HepG2 (cell line): ENCODE data around the gene COL9A1.

Experiments used
- BRD4 ChIP-seq: sonication (generic); formaldehyde crosslinking; IDR thresholded peaks from 2 replicates; pipeline ENCODE4 v1.4.0; 2020; ENCODE audit warnings: missing genetic modification reagents
- CTCF ChIP-seq: sonication (generic); formaldehyde crosslinking; IDR thresholded peaks from 2 replicates; pipeline ENCODE4 v1.5.0; 2020; ENCODE audit warnings: mild to moderate bottlenecking, missing genetic modification reagents, moderate library complexity
- EP300 ChIP-seq, 3 experiments: sonication (generic) in 1 of 3; formaldehyde crosslinking in 1 of 3; IDR thresholded peaks; 2 replicates each; pipeline versions ENCODE4 v1.5.1 to v1.6.1; 2011 to 2020; ENCODE audit warnings: low read depth in 2 of 3, low read length in 2 of 3, borderline replicate concordance in 1 of 3, improper control_type of control experiment in 1 of 3, mild to moderate bottlenecking in 1 of 3, missing genetic modification reagents in 1 of 3, moderate library complexity in 1 of 3
- POLR2A ChIP-seq, 2 experiments: IDR thresholded peaks; 2 replicates each; pipeline ENCODE4 v1.6.1; 2011; ENCODE audit warnings: low read depth in 2 of 2, low read length in 2 of 2, mild to moderate bottlenecking in 1 of 2, moderate library complexity in 1 of 2; ENCODE audit not compliant: insufficient read depth in 1 of 2
- TAF1 ChIP-seq: sonication (generic); formaldehyde crosslinking; IDR thresholded peaks from 2 replicates; pipeline ENCODE4 v1.4.0; 2020; ENCODE audit warnings: missing genetic modification reagents
- ZFP62 ChIP-seq: sonication (generic); formaldehyde crosslinking; IDR thresholded peaks from 2 replicates; pipeline ENCODE4 v1.4.0; 2020; ENCODE audit warnings: missing genetic modification reagents
- ZZZ3 ChIP-seq: sonication (generic); formaldehyde crosslinking; IDR thresholded peaks from 2 replicates; pipeline ENCODE4 v1.4.0; 2020; ENCODE audit warnings: missing genetic modification reagents, mild to moderate bottlenecking, borderline replicate concordance
- TF ChIP-seq, protein P1 (sequence below), 2 experiments: sonication (generic) in 1 of 2; formaldehyde crosslinking in 1 of 2; IDR thresholded peaks; 2 replicates each; pipeline versions ENCODE4 v1.5.1 to v1.6.1; 2011 to 2020; ENCODE audit warnings: borderline replicate concordance in 1 of 2, low read depth in 1 of 2, low read length in 1 of 2, mild to moderate bottlenecking in 1 of 2, missing genetic modification reagents in 1 of 2, moderate library complexity in 1 of 2

DNA sequence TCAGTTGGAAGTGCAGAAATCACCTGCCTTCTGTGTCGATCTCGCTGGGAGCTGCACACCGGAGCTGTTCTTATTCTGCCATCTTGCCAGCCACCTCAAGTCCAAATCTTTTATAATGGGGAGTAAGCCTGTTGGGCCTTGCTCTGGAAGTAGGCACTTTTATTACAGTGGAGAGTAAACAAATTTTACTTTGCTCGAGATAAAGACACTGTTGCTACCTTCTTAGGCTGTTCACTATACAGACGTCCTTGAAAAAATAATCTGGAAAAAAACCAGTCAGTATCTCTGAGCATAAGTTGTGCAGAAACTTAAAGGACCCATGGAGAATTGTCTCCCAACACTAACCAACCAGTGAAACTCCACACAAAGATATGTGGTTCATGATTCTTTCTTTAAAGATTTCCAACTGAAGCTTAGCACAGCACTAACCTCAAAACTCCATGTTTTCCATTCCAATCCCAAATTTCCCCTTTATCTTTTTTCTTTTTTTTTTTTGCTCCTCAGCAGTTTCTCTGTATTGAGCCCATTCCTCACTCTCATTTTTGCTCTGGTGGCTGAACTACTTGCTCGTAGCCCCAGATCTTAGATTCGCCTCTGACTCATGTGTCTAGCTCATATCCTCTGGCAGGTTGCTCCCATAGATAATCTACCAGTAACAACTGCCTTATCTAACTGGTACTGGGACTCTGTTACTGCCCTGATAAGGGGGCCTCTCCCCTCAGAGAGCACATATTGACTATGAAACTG, 34.3 kb upstream of the COL9A1 start:
- TF ChIP-seq POLR2A (IDR thresholded peaks at IDR 0.05; ENCODE audit: insufficient read depth in 1 of 2, low read depth in 2 of 2, low read length in 2 of 2), result no peak
- TF ChIP-seq, protein P1, sequence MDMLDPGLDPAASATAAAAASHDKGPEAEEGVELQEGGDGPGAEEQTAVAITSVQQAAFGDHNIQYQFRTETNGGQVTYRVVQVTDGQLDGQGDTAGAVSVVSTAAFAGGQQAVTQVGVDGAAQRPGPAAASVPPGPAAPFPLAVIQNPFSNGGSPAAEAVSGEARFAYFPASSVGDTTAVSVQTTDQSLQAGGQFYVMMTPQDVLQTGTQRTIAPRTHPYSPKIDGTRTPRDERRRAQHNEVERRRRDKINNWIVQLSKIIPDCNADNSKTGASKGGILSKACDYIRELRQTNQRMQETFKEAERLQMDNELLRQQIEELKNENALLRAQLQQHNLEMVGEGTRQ (IDR thresholded peaks at IDR 0.05; ENCODE audit: low read depth, low read length), result no peak
- TF ChIP-seq, protein P1 (CRISPR knock-in tag; IDR thresholded peaks at IDR 0.05; ENCODE audit: borderline replicate concordance), result no peak
- TF ChIP-seq ZZZ3, result no peak
- no peak for TF ChIP-seq TAF1 (CRISPR knock-in tag)
- TF ChIP-seq ZFP62 (CRISPR knock-in tag), result no peak
- TF ChIP-seq EP300 (IDR thresholded peaks at IDR 0.05; ENCODE audit: low read depth in 2 of 2, low read length in 2 of 2), result no peak
- TF ChIP-seq EP300 (CRISPR knock-in tag; IDR thresholded peaks at IDR 0.05; ENCODE audit: borderline replicate concordance), result no peak
- no peak for TF ChIP-seq CTCF (CRISPR knock-in tag)
- no peak for TF ChIP-seq BRD4
